Calu3 (cell line): ENCODE data around the gene MICALL2. TPM values are rescaled to one million over a fixed set of nuclear protein-coding genes. Genes with fewer than 3 reads are reported as not detected.
A peak's percentile ranks its signal among the peaks of the same experiment; 100 is the strongest.

Experiments
- BruUV-seq: library from RNA; stranded (reverse); fragments of 400-500 nt; replicated peaks from 2 replicates; lab custom pipeline; 2021; lab: Mats Ljungman, UMichigan
- CTCF ChIA-PET: fragments of 300-600 bp; sonication (Branson Sonifier 250); formaldehyde crosslinking; loops from one replicate; lab custom pipeline; 2022; ENCODE audit warnings: antibody characterized with exemption; lab: Charles Lee
- DNase-seq: peaks from one replicate; pipeline ENCODE4 v3.0.0; 2022
- H3K27ac Mint-ChIP-seq: one replicate; pipeline ENCODE4 v1.8.0; 2022; ENCODE audit warnings: mixed read lengths; ENCODE audit not compliant: unreplicated experiment
- H3K27me3 Mint-ChIP-seq: one replicate; pipeline ENCODE4 v1.8.0; 2022; ENCODE audit warnings: mixed read lengths; ENCODE audit not compliant: unreplicated experiment
- H3K36me3 Mint-ChIP-seq: one replicate; pipeline ENCODE4 v1.8.0; 2022; ENCODE audit warnings: mild to moderate bottlenecking, moderate library complexity, mixed read lengths; ENCODE audit not compliant: insufficient read depth, unreplicated experiment
- H3K4me1 Mint-ChIP-seq: one replicate; pipeline ENCODE4 v1.8.0; 2022; ENCODE audit warnings: mild to moderate bottlenecking, low read depth, mixed read lengths; ENCODE audit not compliant: unreplicated experiment
- H3K4me3 Mint-ChIP-seq: one replicate; pipeline ENCODE4 v1.8.0; 2022; ENCODE audit warnings: mild to moderate bottlenecking, low read depth, moderate library complexity, mixed read lengths; ENCODE audit not compliant: unreplicated experiment
- H3K9me3 Mint-ChIP-seq: one replicate; pipeline ENCODE4 v1.8.0; 2022; ENCODE audit warnings: low read depth, mixed read lengths; ENCODE audit not compliant: unreplicated experiment
- intact Hi-C: fragments of 100-400 bp; cut with micrococcal nuclease; formaldehyde crosslinking; loops from one replicate; pipeline ENCODE4 v1.10.0; 2022; ENCODE audit not compliant: unreplicated experiment
- total RNA-seq: library from RNA; stranded (reverse); gene quantifications from 2 replicates; pipeline ENCODE4 v1.2.3, GENCODE V29; 2022
- TF ChIP-seq, protein P1 (sequence below): fragments of 200-600 bp; IDR thresholded peaks from one replicate; pipeline ENCODE4 v1.8.0; 2022; ENCODE audit warnings: antibody characterized with exemption; ENCODE audit not compliant: unreplicated experiment

MICALL2 gene
- total RNA-seq, 1 experiment from 2014 or later, result 162 TPM

DNA sequence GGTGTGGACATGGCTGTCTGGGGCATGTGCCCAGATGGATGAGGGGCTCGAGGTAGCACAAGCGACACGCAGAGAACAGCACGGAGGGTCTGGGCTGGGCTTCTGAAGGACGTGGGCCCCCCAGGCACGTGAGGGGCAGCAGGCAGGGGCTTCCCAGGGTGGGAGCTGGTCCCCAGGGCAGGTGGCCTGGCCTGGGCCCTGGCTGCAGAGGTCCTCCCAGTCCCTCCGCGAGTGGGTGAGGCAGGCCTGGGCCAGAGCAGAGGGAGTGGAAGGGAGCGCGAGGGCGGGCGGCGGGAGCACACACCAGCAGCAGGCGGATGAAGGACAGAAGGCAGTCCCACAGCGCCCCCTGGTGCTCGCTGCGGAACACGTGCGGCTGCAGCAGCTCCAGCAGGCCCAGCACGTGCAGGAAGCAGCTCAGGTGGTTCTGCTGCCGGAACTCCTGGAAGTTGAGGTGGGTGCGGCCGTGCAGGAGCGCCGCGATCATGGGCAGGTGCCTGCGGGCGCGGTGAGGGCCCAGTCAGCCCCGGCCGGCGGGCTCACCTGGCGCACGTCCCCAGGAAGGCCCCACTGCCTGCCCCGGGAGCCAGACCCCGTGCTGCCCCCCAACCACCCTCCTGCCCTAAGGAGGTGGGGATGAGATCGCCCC is 14.7 kb upstream of the MICALL2 start:
- DNase-seq, result peak; percentile 98
- no TSS peak for BruUV-seq
- Mint-ChIP-seq H3K27ac (peak overlapping the region; percentile 44), H3K4me1 (no peaks in the 10 kb centered on the region), H3K36me3 (peaks cover 68% of the 10 kb centered on the region), H3K27me3 (no peaks in the 10 kb centered on the region), H3K9me3 (no peaks in the 10 kb centered on the region), H3K4me3 (no peak overlapping the region)
- intact Hi-C loops, result loop anchor here (5.0 kb wide), 1 partner anchor 282 kb away; no protein-coding TSS in a partner anchor
- CTCF ChIA-PET, result interaction anchor here (0.6 to 1.7 kb wide), 14 partner anchors 11 to 298 kb away, joined by 3 to 11 read pairs (median 4); partner anchors contain the start of genes MICALL2 and TMEM184A
- TF ChIP-seq, protein P1, sequence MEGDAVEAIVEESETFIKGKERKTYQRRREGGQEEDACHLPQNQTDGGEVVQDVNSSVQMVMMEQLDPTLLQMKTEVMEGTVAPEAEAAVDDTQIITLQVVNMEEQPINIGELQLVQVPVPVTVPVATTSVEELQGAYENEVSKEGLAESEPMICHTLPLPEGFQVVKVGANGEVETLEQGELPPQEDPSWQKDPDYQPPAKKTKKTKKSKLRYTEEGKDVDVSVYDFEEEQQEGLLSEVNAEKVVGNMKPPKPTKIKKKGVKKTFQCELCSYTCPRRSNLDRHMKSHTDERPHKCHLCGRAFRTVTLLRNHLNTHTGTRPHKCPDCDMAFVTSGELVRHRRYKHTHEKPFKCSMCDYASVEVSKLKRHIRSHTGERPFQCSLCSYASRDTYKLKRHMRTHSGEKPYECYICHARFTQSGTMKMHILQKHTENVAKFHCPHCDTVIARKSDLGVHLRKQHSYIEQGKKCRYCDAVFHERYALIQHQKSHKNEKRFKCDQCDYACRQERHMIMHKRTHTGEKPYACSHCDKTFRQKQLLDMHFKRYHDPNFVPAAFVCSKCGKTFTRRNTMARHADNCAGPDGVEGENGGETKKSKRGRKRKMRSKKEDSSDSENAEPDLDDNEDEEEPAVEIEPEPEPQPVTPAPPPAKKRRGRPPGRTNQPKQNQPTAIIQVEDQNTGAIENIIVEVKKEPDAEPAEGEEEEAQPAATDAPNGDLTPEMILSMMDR, result peak; percentile 99

DNA sequence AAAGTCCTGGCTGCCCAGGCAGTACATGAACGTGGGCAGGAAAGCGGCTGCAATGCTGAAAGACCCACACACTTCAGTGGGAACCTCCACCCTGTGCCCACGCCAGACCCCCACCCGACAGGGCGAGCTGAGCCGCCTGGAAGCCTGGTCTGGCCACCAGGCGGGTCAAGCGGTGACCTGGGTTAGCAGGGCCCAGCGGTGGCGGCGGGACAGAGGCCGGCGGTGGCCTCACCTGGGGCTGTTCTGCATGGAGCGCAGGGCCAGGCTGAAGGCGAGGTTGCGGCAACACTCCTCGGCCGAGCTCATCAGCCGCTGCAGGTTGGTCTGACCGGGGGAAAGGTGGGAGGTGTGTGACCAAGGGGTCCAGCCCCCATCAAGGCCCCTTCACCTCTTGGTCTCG is 11.6 kb upstream of the MICALL2 start:
- Mint-ChIP-seq H3K27me3 (no peaks in the 10 kb centered on the region), H3K4me1 (peaks cover 16% of the 10 kb centered on the region), H3K9me3 (no peaks in the 10 kb centered on the region), H3K27ac (no peak overlapping the region), H3K4me3 (no peak overlapping the region), H3K36me3 (peaks cover 64% of the 10 kb centered on the region)
- CTCF ChIA-PET, result no interaction called here
- TF ChIP-seq, protein P1, result no peak
- intact Hi-C loops, result loop anchor here (5.0 kb wide), 1 partner anchor 279 kb away; no protein-coding TSS in a partner anchor
- BruUV-seq, result no TSS peak
- no peak for DNase-seq

DNA sequence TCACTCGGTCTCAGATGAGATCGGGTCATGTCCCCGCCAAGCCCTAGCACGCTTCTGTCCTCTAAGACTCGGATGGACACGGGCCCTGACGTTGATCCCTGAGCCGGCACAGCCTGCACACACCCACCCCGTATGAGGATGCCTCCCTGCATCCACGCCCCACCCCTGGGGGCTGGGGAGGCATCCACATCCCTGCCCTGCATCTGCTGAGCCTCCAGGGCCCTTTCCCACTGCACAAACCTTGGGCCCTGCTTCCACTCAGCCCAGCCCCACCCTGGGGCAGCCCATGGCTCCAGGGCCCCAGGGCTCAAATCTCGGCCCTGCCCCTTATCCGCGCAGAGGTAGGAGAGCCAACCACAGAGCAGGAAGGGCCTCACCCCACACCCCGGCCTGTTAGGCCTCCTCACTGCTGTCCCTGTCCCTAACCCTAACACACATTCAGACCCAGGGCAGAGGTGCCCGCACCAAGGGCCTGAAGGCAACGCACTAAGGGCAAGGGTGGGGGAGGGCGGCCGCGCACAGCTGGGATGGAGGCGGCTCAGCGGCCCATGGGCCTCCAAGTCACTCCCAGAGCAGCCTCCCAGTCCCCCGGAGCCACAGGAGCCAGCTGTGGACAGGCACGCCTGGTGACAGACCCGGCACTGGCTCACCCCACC is 9.5 kb upstream of the MICALL2 start:
- no peak overlapping the region for H3K4me3 Mint-ChIP-seq
- TF ChIP-seq, protein P1, result no peak
- H3K36me3 Mint-ChIP-seq, result peaks cover 47% of the 10 kb centered on the region
- intact Hi-C loops, result no loop called here
- H3K4me1 Mint-ChIP-seq, result peaks cover 16% of the 10 kb centered on the region
- H3K27me3 Mint-ChIP-seq, result no peaks in the 10 kb centered on the region
- H3K9me3 Mint-ChIP-seq, result no peaks in the 10 kb centered on the region
- no peak for DNase-seq
- BruUV-seq, result no TSS peak
- CTCF ChIA-PET, result no interaction called here
- H3K27ac Mint-ChIP-seq, result no peak overlapping the region

DNA sequence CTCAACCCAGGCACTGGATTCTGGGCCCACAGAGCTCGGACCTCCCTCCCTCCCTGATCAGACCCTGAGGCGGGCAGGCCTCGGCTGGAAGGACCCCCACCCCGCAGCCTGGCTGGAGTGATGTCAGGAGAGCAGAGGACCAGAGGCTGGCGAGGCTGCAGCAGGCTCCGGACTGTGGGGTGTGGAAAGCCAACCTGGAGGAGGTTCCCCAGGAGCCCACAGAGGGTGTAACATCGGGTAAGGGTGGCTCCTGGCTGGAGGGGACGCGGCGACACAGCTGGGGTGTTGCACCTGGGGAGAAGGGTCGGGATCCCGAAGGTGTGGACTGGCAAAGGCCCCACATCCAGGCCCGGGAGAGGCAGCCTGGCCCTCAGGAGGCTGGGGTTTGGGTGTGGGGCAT is 8.9 kb upstream of the MICALL2 start:
- BruUV-seq, result no TSS peak
- CTCF ChIA-PET, result no interaction called here

More for the DNA sequence above, 8.9 kb upstream of the MICALL2 start:
- Mint-ChIP-seq H3K27me3 (no peaks in the 10 kb centered on the region), H3K27ac (no peak overlapping the region), H3K4me3 (no peak overlapping the region), H3K36me3 (peaks cover 41% of the 10 kb centered on the region), H3K9me3 (no peaks in the 10 kb centered on the region), H3K4me1 (peaks cover 16% of the 10 kb centered on the region)
- intact Hi-C loops, result no loop called here
- TF ChIP-seq, protein P1, result no peak
- no peak for DNase-seq
